ENCODE measurements around the gene COX10.

Gene COX10

DNA sequence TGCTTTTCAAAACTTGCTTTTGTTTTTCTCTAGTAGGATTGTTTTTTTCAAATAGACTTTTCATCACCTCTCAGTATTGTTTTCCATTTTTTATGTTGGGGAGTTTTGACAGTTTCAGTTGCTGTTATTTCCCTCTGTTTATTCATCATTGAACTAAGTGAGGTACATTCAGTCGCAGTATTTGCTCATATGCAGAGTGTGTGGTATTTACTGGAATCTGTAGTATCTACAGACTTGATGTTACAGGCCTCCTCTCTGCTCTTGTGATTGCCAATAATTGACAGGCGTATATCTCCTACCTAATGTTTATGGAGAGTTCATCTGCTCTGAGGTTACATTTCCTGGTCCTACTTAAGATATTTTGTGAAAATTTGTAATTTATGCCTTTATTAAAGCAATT is 49.6 kb downstream of the COX10 start:
- ChIA-PET POLR2A (no interaction called here), CTCF (no interaction called here)
- Histone ChIP-seq H3K27me3 (replicated peaks in 2 of 5; ENCODE audit: control insufficient read depth in 4 of 5, insufficient read depth in 5 of 5, low read length in 4 of 5) (no peaks in the 10 kb centered on the region), H3K9me3 (ENCODE audit: control extremely low read depth in 1 of 5, control insufficient read depth in 4 of 5, insufficient read depth in 2 of 5, low read depth in 1 of 5, low read length in 4 of 5) (peaks cover 0 to 6% (median 1%) of the 10 kb centered on the region in 5 experiments), H3K4me1 (ENCODE audit: control extremely low read depth in 1 of 4, control insufficient read depth in 4 of 4, insufficient read depth in 4 of 4, low read length in 3 of 4) (peaks cover 0 to 6% (median 5%) of the 10 kb centered on the region in 4 experiments), H3K27ac (ENCODE audit: insufficient read depth in 1 of 2, low read depth in 1 of 2, low read length in 2 of 2, poor library complexity in 1 of 2, severe bottlenecking in 2 of 2) (no peak overlapping the region), H3K4me3 (ENCODE audit: control insufficient read depth in 1 of 7, extremely low read depth in 1 of 7, insufficient read depth in 4 of 7, low read depth in 2 of 7, low read length in 6 of 7) (no peak overlapping the region), H3K36me3 (ENCODE audit: control insufficient read depth in 4 of 4, insufficient read depth in 4 of 4, low read length in 3 of 4) (peaks cover 0 to 2% (median 0%) of the 10 kb centered on the region in 4 experiments)
- no peak for DNase-seq
- 100% methylated on average over 1 of the region's 2 CpGs for WGBS (ENCODE audit: insufficient coverage)

DNA sequence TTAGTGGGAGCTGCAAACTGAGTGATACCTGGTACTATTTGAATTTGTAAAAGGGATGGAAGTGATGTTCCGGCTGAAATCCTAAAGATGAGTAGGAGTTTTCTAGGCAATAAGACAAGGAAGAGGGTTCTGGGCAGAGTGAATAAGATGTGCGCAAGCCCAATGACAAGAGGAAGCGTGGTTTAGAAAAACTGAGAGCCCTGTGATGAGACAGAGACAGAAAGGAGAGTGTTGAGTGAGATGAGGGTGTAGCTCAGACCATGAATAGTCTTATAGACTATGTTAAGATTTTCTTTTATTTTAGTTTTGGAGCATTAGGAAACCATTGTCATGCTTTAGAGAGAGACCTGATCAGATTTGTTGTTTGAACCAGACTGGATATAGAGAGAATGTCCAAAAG is 50.2 kb downstream of the COX10 start:
- H3K4me3 ChIP-seq (ENCODE audit: control insufficient read depth in 1 of 7, extremely low read depth in 1 of 7, insufficient read depth in 4 of 7, low read depth in 2 of 7, low read length in 6 of 7), result no peak overlapping the region
- WGBS (ENCODE audit: insufficient coverage), result 93% methylated on average over 3 of the region's 3 CpGs
- peaks cover 0 to 6% (median 1%) of the 10 kb centered on the region in 5 experiments for H3K9me3 ChIP-seq (ENCODE audit: control extremely low read depth in 1 of 5, control insufficient read depth in 4 of 5, insufficient read depth in 2 of 5, low read depth in 1 of 5, low read length in 4 of 5)
- DNase-seq, result no peak
- no peak overlapping the region for H3K27ac ChIP-seq (ENCODE audit: insufficient read depth in 1 of 2, low read depth in 1 of 2, low read length in 2 of 2, poor library complexity in 1 of 2, severe bottlenecking in 2 of 2)
- ChIA-PET POLR2A (no interaction called here), CTCF (no interaction called here)
- no peaks in the 10 kb centered on the region for H3K27me3 ChIP-seq (replicated peaks in 2 of 5; ENCODE audit: control insufficient read depth in 4 of 5, insufficient read depth in 5 of 5, low read length in 4 of 5)
- H3K4me1 ChIP-seq (ENCODE audit: control extremely low read depth in 1 of 4, control insufficient read depth in 4 of 4, insufficient read depth in 4 of 4, low read length in 3 of 4), result peaks cover 0 to 6% (median 5%) of the 10 kb centered on the region in 4 experiments
- peaks cover 0 to 2% (median 0%) of the 10 kb centered on the region in 4 experiments for H3K36me3 ChIP-seq (ENCODE audit: control insufficient read depth in 4 of 4, insufficient read depth in 4 of 4, low read length in 3 of 4)

DNA sequence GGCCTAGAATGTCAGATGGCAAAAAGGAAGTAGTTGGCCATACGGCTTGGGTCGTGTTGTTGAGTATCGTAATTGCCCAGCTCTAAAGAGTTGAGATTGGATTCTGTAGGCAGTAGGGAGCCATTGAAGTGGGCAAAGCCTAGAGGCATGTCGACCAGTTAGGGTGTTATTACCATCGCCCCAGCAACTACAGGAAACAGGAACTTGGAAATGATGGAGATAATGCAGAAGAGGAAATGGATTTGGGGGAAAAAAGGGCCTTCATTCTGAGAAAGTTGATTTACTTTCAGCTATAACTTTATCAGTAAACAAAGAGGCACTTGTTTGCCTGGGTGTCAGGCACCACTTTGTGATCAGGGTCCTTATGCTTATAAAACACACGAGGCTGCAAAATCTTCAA is 52.6 kb downstream of the COX10 start:
- peak; percentile 5 to 37 (median 14) for DNase-seq
- ChIA-PET POLR2A (no interaction called here), CTCF (no interaction called here)

DNA sequence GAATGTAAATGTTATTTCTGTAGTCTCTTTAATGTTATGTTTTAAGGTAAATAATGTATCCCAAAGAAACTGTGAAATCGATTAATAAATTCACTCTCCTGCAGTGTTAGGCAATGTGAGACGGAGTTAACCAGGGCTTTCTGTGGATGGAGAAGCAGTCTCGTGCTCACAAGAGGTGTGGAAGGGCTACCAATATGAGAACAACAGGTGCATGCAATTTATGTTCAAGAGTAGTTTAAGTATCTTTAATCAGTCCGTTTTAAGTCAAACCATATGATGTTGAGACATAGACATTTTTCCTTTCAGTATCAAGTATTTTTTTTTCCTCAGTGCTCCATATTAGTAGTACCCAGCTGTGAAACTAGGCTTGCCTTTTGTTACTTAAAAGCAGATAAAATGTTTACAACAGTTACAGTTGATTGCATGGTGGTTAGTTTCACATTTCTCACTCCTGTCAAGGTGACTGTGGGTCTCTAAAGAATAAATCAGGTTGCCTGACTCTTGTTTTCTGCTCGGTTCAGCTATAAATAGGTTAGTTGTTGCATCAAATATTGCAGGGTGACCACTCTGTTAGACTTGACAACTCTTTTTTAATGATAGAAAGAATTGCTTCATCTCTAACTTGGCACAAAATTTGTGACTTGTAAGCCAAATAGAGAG is 54.4 kb downstream of the COX10 start:
- no peak overlapping the region for H3K4me3 ChIP-seq (ENCODE audit: control insufficient read depth in 1 of 7, extremely low read depth in 1 of 7, insufficient read depth in 4 of 7, low read depth in 2 of 7, low read length in 6 of 7)
- H3K9me3 ChIP-seq (ENCODE audit: control extremely low read depth in 1 of 5, control insufficient read depth in 4 of 5, insufficient read depth in 2 of 5, low read depth in 1 of 5, low read length in 4 of 5), result no peaks in the 10 kb centered on the region
- peaks cover 0 to 6% (median 5%) of the 10 kb centered on the region in 4 experiments for H3K4me1 ChIP-seq (ENCODE audit: control extremely low read depth in 1 of 4, control insufficient read depth in 4 of 4, insufficient read depth in 4 of 4, low read length in 3 of 4)
- H3K27me3 ChIP-seq (replicated peaks in 2 of 5; ENCODE audit: control insufficient read depth in 4 of 5, insufficient read depth in 5 of 5, low read length in 4 of 5), result no peaks in the 10 kb centered on the region
- 100% methylated on average over 5 of the region's 5 CpGs for WGBS (ENCODE audit: insufficient coverage)
- H3K27ac ChIP-seq (ENCODE audit: insufficient read depth in 1 of 2, low read depth in 1 of 2, low read length in 2 of 2, poor library complexity in 1 of 2, severe bottlenecking in 2 of 2), result no peak overlapping the region
- POLR2A ChIA-PET, result no interaction called here
- no peak for DNase-seq
- CTCF ChIA-PET, result no interaction called here
- H3K36me3 ChIP-seq (ENCODE audit: control insufficient read depth in 4 of 4, insufficient read depth in 4 of 4, low read length in 3 of 4), result no peaks in the 10 kb centered on the region

More for the DNA sequence above, 52.6 kb downstream of the COX10 start:
- WGBS (ENCODE audit: insufficient coverage), result 60% methylated on average over 6 of the region's 6 CpGs
- Histone ChIP-seq H3K27ac (ENCODE audit: insufficient read depth in 1 of 2, low read depth in 1 of 2, low read length in 2 of 2, poor library complexity in 1 of 2, severe bottlenecking in 2 of 2) (no peak overlapping the region), H3K27me3 (replicated peaks in 2 of 5; ENCODE audit: control insufficient read depth in 4 of 5, insufficient read depth in 5 of 5, low read length in 4 of 5) (no peaks in the 10 kb centered on the region), H3K4me3 (ENCODE audit: control insufficient read depth in 1 of 7, extremely low read depth in 1 of 7, insufficient read depth in 4 of 7, low read depth in 2 of 7, low read length in 6 of 7) (no peak overlapping the region), H3K9me3 (ENCODE audit: control extremely low read depth in 1 of 5, control insufficient read depth in 4 of 5, insufficient read depth in 2 of 5, low read depth in 1 of 5, low read length in 4 of 5) (no peaks in the 10 kb centered on the region), H3K4me1 (ENCODE audit: control extremely low read depth in 1 of 4, control insufficient read depth in 4 of 4, insufficient read depth in 4 of 4, low read length in 3 of 4) (peaks cover 0 to 6% (median 5%) of the 10 kb centered on the region in 4 experiments), H3K36me3 (ENCODE audit: control insufficient read depth in 4 of 4, insufficient read depth in 4 of 4, low read length in 3 of 4) (no peaks in the 10 kb centered on the region)

DNA sequence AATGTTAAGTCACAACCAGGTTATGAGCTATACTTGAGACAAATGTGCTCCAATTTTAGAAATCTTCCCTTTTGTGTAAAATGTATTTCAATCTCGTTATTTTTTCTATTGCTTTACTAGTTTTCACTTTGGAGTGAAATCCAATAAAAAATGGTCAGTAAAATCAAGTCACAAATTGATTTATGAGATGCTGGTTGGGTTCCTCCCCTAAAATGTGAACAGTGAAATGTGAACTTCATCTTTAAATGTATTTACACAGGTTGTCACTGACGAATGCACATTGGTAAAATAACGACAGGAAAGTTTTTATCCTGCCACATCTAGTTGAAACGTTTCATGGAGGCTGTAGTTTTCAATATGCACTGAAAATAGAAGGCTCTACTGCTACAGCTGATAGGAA is 55.5 kb downstream of the COX10 start:
- no peaks in the 10 kb centered on the region for H3K9me3 ChIP-seq (ENCODE audit: control extremely low read depth in 1 of 5, control insufficient read depth in 4 of 5, insufficient read depth in 2 of 5, low read depth in 1 of 5, low read length in 4 of 5)
- H3K36me3 ChIP-seq (ENCODE audit: control insufficient read depth in 4 of 4, insufficient read depth in 4 of 4, low read length in 3 of 4), result no peaks in the 10 kb centered on the region
- no peak for DNase-seq
- no peaks in the 10 kb centered on the region for H3K27me3 ChIP-seq (replicated peaks in 2 of 5; ENCODE audit: control insufficient read depth in 4 of 5, insufficient read depth in 5 of 5, low read length in 4 of 5)
- peaks cover 0 to 6% (median 5%) of the 10 kb centered on the region in 4 experiments for H3K4me1 ChIP-seq (ENCODE audit: control extremely low read depth in 1 of 4, control insufficient read depth in 4 of 4, insufficient read depth in 4 of 4, low read length in 3 of 4)
- ChIA-PET POLR2A (no interaction called here), CTCF (interaction anchor here (1.0 kb wide), 1 partner anchor 11 kb away, joined by 3 read pairs; no protein-coding TSS in a partner anchor)
- H3K27ac ChIP-seq (ENCODE audit: insufficient read depth in 1 of 2, low read depth in 1 of 2, low read length in 2 of 2, poor library complexity in 1 of 2, severe bottlenecking in 2 of 2), result no peak overlapping the region
- WGBS (ENCODE audit: insufficient coverage), result 88% methylated on average over 3 of the region's 4 CpGs
- no peak overlapping the region for H3K4me3 ChIP-seq (ENCODE audit: control insufficient read depth in 1 of 7, extremely low read depth in 1 of 7, insufficient read depth in 4 of 7, low read depth in 2 of 7, low read length in 6 of 7)

DNA sequence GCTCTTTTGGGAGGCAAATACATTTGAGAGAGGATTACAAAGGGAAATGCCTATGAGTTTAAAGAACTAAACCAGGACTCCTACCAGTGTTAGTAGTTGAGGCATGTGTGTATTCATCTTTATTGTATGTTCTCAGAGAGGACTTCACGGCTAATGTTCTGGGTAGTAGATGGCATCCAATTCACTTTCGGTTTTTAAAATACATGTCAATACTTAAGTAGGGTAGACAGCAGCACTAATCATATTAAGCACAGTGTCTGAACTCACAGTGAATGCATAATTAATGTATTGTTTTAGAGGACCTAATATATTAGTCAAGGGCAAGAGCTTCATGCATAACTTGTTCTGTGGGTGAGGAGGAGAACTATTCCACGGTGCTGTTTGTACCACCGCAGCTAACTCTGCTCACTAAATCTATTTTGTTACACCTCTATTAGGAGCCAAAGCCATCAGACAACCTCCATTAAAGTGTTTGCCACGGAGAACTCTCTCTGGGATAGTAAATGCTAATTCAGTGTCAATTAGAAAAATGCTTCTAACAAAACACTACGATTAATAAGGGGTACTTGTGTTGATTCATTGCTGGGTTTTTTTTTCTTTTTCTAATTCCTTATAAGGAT is 56.3 kb downstream of the COX10 start:
- Histone ChIP-seq H3K36me3 (ENCODE audit: control insufficient read depth in 4 of 4, insufficient read depth in 4 of 4, low read length in 3 of 4) (no peaks in the 10 kb centered on the region), H3K9me3 (ENCODE audit: control extremely low read depth in 1 of 5, control insufficient read depth in 4 of 5, insufficient read depth in 2 of 5, low read depth in 1 of 5, low read length in 4 of 5) (no peaks in the 10 kb centered on the region), H3K4me3 (ENCODE audit: control insufficient read depth in 1 of 7, extremely low read depth in 1 of 7, insufficient read depth in 4 of 7, low read depth in 2 of 7, low read length in 6 of 7) (no peak overlapping the region), H3K27me3 (replicated peaks in 2 of 5; ENCODE audit: control insufficient read depth in 4 of 5, insufficient read depth in 5 of 5, low read length in 4 of 5) (no peaks in the 10 kb centered on the region), H3K4me1 (ENCODE audit: control extremely low read depth in 1 of 4, control insufficient read depth in 4 of 4, insufficient read depth in 4 of 4, low read length in 3 of 4) (peaks cover 0 to 6% (median 5%) of the 10 kb centered on the region in 4 experiments), H3K27ac (ENCODE audit: insufficient read depth in 1 of 2, low read depth in 1 of 2, low read length in 2 of 2, poor library complexity in 1 of 2, severe bottlenecking in 2 of 2) (no peak overlapping the region)
- ChIA-PET CTCF (no interaction called here), POLR2A (no interaction called here)
- no peak for DNase-seq
- WGBS (ENCODE audit: insufficient coverage), result no CpG with 5 or more reads among the region's 6 CpGs

DNA sequence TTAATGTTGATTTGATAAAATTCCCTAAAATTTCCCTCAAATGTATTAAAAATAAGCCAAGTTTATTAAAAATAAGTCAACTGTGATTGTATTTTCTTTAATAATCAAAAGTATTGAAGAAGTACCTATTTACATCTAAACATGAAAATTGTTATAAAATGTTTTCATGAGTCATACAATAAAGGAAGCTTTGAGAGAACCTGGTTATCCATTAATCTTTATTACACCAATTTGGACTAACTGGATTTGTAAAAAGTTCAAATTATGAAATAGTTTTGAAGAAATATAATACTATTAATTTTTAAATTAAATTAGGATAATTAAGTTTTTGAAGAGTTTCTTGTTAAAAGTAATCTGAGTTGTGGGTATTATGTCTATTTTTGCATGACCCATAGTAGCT is 63.8 kb downstream of the COX10 start:
- peaks cover 0 to 2% (median 0%) of the 10 kb centered on the region in 5 experiments for H3K9me3 ChIP-seq (ENCODE audit: control extremely low read depth in 1 of 5, control insufficient read depth in 4 of 5, insufficient read depth in 2 of 5, low read depth in 1 of 5, low read length in 4 of 5)
- ChIA-PET CTCF (no interaction called here), POLR2A (no interaction called here)
- H3K27ac ChIP-seq (ENCODE audit: insufficient read depth in 1 of 2, low read depth in 1 of 2, low read length in 2 of 2, poor library complexity in 1 of 2, severe bottlenecking in 2 of 2), result no peak overlapping the region
- no peak for DNase-seq
- no peaks in the 10 kb centered on the region for H3K36me3 ChIP-seq (ENCODE audit: control insufficient read depth in 4 of 4, insufficient read depth in 4 of 4, low read length in 3 of 4)
- no peaks in the 10 kb centered on the region for H3K27me3 ChIP-seq (replicated peaks in 2 of 5; ENCODE audit: control insufficient read depth in 4 of 5, insufficient read depth in 5 of 5, low read length in 4 of 5)
- H3K4me3 ChIP-seq (ENCODE audit: control insufficient read depth in 1 of 7, extremely low read depth in 1 of 7, insufficient read depth in 4 of 7, low read depth in 2 of 7, low read length in 6 of 7), result no peak overlapping the region
- H3K4me1 ChIP-seq (ENCODE audit: control extremely low read depth in 1 of 4, control insufficient read depth in 4 of 4, insufficient read depth in 4 of 4, low read length in 3 of 4), result no peaks in the 10 kb centered on the region

All from common myeloid progenitor, CD34-positive (primary cell).